ENCODE measurements around the gene SARM1. TPM values are rescaled to one million over a fixed set of nuclear protein-coding genes. Genes with fewer than 3 reads are reported as not detected.
A peak's percentile ranks its signal among the peaks of the same experiment; 100 is the strongest.

SARM1 gene
- total RNA-seq, 1 donor from 2014 or later: 2.2 TPM

- DNase-seq (ENCODE audit: low read depth, low spot score): no peak
Observed at GRCh38 chr17:28395426-28395825, 23.9 kb downstream of the SARM1 start.

DNA sequence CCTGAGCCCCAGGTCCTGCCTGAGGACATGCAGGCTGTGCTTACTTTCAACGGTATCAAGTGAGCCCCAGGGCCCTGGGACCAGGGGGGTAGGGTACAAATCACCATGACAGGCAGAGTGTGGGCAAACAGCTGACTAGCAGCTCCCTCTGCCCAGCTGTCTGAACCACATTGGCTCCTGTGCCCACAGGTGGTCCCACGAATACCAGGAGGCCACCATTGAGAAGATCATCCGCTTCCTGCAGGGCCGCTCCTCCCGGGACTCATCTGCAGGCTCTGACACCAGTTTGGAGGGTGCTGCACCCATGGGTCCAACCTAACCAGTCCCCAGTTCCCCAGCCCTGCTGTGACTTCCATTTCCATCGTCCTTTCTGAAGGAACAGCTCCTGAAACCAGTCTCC lies 24.5 kb downstream of the SARM1 start:
- DNase-seq (ENCODE audit: low read depth, low spot score): no peak

DNA sequence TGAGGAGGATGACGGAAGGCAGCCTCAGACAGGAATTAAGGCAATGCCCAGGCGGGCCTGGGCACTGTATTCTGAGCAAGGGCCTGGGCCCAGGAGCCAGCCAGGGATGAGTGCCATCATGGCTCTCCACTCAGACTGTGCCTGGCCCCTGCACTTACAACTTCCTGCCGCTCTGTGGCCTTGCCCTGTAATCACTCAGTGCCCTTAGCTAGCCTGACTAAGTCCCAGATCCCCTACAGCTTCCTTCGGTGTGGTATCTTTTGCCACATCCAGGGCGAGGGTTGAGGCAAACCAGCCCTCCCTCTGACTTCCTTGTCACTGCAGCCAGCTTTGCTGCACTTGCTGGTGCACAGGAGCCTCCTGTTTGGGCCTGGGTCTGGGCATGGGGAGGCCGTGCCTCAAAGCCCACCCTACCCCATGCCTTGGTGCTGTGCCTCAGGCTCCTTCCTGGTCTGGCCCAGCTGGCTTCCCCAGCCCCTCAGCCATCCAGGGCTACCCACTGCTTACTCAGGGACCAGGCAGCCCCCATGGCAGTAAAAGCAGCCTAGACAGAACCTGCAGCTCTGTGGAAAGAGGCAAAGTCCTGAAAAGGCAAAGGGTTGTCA lies 25.2 kb downstream of the SARM1 start:
- DNase-seq (ENCODE audit: low read depth, low spot score): no peak

DNA sequence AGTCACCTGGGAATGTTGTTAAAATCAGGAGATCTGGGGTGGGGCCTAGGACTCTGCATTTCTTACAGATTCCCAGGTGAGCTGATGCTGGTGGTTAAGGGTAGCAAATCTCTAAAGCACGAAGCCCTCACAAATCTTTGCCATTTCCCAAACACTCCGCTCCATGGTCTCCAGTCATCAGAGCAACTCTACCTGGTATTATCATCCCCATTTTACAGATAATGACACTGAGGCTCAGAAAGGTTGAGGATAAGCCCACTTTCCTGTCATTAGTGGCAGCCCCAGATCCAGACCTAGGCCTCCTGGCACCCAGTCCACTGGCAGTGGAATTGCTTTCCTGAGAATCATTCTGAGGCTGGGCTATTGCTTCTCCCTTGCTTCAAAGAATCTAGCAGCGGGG lies 25.8 kb downstream of the SARM1 start:
- no peak for DNase-seq (ENCODE audit: low read depth, low spot score)

DNA sequence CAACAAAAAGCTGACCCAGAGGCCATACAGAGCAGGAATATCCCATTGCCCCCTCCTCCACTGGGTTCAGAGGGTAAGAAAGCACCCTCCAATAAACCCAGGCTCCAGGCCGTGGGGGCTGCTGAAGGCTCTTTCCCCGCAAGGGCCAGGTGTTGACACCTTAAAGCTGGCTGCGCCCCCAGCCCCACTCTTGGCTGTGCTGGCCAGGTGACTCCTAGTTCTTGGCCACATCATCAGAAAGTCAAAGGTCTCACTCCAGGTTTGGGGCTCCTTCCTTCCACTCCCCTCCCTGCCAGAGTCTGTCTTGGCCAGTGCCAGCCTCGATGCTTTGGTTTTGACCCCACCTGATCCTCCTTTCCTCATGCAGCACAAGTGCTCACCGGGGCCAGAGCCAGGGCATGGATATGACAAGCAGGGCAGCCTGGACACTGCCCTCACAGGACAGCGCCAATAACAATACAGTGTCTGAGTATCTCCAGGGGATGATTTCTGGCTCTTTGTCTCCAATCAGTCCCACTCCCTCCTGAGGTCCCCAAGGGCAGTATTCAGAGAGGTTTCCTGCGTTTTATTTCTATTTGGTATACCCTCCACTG lies 26.3 kb downstream of the SARM1 start:
- DNase-seq (ENCODE audit: low read depth, low spot score): no peak

DNA sequence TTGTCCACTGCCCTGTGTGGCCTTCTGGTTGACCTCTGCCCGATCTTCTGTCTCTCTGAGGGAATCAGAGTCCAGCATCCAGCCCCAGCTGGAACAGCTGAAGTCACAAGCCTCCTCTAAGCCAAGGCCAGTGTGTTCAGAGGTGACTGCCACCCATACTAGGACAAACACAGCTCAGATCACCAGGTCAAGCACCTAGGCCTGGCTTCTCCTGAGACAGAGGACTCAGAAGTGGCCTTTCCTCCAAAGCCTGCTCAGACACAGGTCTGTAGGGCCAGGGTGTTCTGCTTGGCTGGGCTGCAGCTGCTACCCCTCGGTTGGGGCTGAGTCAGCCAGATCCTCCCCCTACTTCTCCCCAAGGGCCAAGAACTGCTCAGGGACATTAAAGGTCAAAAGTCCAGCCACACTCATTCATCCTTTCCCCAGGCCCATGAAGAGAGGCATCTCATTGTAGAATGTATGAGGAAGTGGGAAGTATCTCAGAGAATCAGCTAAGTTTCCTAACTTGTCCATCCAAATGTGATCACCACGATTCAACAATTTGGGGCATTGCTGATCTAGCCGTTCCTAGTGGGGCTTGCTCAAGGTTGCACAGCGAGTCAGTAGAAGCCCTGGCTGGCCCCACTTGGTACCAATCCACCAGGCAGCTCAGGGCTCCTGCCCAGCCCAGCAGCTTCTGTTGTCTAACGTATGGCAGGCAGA lies 26.9 kb downstream of the SARM1 start:
- DNase-seq (ENCODE audit: low read depth, low spot score): no peak

DNA sequence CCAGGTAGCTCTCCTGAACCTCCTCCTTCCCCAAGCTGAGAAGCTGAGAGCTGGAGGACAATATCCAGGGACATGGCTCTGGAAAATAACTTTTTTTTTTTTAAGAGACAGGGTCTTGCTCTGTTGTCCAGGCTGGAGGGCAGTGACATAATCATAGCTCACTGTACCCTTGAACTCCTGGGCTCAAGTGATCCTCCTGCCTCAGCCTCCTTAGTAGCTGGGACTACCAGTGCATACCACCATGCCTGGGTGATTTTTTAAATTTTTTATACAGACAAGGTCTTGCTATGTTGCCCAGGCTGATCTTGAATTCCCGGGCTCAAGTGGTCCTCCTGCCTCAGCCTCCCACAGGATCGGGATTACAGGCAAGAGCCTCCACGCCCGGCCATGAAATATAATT lies 28.3 kb downstream of the SARM1 start:
- no peak for DNase-seq (ENCODE audit: low read depth, low spot score)

GRCh38 chr17:28402224-28402630 lies 30.7 kb downstream of the SARM1 start:
- no peak for DNase-seq (ENCODE audit: low read depth, low spot score)

DNA sequence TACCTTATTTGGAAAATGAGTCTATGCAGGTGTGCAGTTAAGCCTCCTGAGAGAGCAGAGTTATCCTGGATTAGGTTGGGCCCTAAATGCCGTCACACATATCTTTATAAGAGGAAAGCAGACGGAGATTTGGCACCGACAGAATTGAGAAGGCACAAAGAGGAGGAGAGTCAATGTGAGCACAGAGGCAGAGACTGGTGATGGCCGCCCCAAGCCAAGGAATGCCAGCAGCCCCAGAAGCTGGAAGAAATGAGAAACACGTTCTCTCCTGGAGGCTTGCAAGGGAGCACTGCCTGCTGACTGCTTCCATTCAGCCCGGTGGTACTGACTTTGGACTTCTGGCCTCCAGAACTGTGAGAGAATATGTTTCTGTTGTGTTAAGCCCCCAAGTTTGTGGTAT lies 31.4 kb downstream of the SARM1 start:
- DNase-seq (ENCODE audit: low read depth, low spot score): no peak

- no peak for DNase-seq (ENCODE audit: low read depth, low spot score)
Observed at GRCh38 chr17:28404007-28404406, 32.5 kb downstream of the SARM1 start.

GRCh38 chr17:28404461-28404811 lies 32.9 kb downstream of the SARM1 start:
- DNase-seq (ENCODE audit: low read depth, low spot score): no peak

DNA sequence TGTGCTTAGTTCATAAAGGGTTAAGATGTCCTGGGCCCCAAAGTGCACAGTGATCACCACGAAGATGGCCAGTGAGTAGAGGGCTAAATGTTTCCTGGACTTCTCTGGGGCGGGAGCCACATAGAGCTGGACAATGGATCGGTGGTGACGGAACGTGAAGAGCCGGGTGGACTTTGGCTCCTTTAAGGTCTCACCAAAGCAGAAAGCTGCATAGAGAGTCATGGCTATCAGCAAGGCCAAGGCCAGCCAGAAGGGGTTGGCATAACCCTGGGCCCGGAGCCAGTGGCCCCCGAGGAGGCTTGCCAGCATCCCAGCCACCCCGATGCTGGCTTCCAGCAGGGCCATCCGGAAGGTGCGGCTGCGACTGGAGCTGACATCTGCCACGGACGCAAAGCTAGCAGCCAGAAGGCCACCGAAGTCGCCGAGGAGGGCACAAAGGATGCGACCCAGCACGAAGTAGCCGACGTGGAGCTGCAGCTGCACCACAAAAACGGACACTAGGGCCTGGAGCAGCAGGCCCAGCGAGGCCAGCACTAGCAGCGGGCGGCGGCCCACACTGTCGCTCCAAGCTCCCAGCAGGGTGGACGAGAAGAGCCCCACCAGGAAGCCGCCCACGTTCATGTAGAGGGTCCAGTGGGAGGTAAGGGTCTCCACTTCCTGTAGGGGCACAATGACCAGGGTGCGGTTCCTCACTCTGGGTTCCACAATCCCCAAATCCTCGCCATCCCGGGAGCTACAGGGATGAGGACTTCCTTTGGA lies 33.5 kb downstream of the SARM1 start:
- DNase-seq (ENCODE audit: low read depth, low spot score): no peak

DNA sequence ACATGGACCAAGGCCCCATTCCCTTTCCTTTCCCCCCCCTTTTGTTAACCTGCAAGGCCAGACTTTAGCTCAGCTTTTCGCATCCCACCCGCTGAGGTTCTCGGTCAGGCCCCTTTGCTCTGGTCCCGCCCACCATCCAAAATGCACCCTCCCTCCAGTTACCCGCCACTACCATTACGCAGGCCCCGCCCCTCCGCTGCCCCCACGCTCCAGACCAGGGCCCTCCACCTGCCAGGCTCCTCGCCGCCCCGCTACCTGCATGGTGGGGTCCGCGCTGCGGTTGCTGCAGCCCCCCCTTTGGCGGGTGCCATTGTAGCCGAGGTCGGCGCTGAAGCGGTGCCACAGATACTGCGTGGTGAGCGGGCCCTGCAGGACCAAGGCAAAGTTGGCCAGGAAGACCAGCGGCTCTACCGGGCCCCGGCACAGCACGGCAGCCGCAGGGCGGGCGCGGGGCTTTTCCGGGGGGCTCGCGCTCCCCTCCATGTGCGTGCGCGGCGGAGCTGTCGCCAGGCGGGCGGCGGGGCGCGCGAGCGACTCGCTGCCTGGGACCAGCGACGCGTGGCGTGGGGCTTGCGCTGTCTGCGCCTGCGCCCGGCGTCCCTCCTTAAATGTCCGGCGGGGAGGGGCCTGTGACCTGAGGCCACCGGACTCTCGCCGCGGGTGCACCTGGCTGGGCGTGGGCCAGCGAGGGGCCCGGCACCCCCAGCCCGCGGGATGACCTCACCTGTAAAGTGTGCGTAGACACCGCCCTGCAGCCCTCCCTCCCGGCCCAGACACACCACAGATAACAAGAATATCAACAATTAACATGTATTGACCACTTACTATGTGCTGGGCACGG lies 34.4 kb downstream of the SARM1 start, which contains the start of gene SLC46A1:
Gene SLC46A1 (minus strand): TSS at position 581 of the 841 bp plus-strand sequence. CDS start 98 bp downstream, at position 483.
- DNase-seq (ENCODE audit: low read depth, low spot score): no peak

GRCh38 chr17:28406473-28406814 lies 35.0 kb downstream of the SARM1 start:
- no peak for DNase-seq (ENCODE audit: low read depth, low spot score)

- DNase-seq (ENCODE audit: low read depth, low spot score): no peak
Observed at GRCh38 chr17:28407130-28407973, 35.9 kb downstream of the SARM1 start.

- DNase-seq (ENCODE audit: low read depth, low spot score): no peak
Observed at GRCh38 chr17:28407974-28408306, 36.4 kb downstream of the SARM1 start.

DNA sequence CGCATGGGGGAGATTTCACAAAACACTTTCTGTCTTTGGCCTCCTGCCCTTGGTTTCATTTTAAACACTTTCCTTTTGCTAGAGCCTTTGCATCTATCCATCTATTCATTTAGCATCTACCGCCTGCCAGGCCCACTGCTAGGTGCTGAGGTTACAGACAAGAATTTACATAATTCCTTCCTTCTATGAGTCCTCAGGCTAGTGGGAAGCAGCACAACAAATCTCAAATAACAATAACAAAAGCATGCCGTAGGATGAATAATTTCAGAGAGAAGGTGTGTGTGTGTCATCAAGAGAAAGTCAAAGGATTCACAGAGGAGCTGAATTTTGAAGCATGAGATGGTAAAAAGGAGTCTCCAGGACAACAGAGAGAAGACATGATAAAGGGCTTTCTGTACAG lies 40.6 kb downstream of the SARM1 start:
- DNase-seq (ENCODE audit: low read depth, low spot score): no peak

- DNase-seq (ENCODE audit: low read depth, low spot score): no peak
Observed at GRCh38 chr17:28413804-28414203, 42.3 kb downstream of the SARM1 start.

GRCh38 chr17:28415886-28416285 lies 44.4 kb downstream of the SARM1 start:
- DNase-seq (ENCODE audit: low read depth, low spot score): no peak

DNA sequence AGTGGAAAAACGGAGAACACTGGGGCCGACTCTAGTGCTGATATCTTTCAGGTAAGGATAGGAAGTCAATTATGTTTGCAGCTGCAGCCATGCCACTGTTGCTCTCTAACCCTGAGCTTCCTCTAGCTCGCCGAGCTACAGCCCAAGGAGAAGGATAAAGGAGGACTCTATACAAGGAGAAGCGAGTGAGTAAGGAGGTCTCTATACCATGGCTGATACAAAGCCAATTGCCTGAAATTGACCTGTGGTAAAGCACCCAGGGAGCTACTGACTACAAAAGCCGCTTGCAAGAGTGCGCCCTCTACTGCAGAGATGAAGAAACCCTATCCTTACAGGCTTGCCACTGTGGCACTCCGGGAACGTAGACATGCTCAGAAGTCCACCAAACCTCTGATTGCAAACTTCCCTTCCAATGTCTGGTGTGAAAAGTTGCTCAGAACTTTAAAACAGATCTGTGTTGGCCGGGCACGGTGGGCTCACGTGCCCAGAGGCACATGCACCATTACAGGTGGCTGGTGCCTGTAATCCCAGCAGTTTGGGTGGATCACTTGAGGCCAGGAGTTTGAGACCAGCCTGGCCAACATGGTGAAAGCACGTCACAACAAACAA lies 45.3 kb downstream of the SARM1 start:
- DNase-seq (ENCODE audit: low read depth, low spot score): peak; percentile 33

Measured in pulmonary artery endothelial cell (primary cell).